H9 (cell line): ENCODE data around the gene SLC44A2. TPM values are rescaled to one million over a fixed set of nuclear protein-coding genes. Genes with fewer than 3 reads are reported as not detected.

ENCODE experiments used
- DNase-seq: peaks from one replicate; pipeline ENCODE4 v3.0.0-alpha.2; 2017
- H2AFZ ChIP-seq: one replicate; pipeline ENCODE4 v1.6.1; 2013; ENCODE audit warnings: mild to moderate bottlenecking, low read length, control low read depth, moderate library complexity
- H2AK5ac ChIP-seq: 2 replicates; pipeline ENCODE4 v1.6.1; 2013; ENCODE audit warnings: low read length, control low read depth, mixed read lengths; ENCODE audit not compliant: insufficient read length
- H2BK120ac ChIP-seq: one replicate; pipeline ENCODE4 v1.6.1; 2013; ENCODE audit warnings: low read depth, mild to moderate bottlenecking, low read length, control low read depth, inconsistent platforms; ENCODE audit not compliant: poor library complexity, severe bottlenecking
- H2BK12ac ChIP-seq: 2 replicates; pipeline ENCODE4 v1.6.1; 2013; ENCODE audit warnings: low read length, control low read depth, mixed read lengths, low read depth; ENCODE audit not compliant: insufficient read length
- H2BK15ac ChIP-seq: 2 replicates; pipeline ENCODE4 v1.6.1; 2013; ENCODE audit warnings: low read depth, low read length, control low read depth
- H2BK20ac ChIP-seq: one replicate; pipeline ENCODE4 v1.6.1; 2013; ENCODE audit warnings: low read depth, mild to moderate bottlenecking, low read length, control low read depth, inconsistent platforms; ENCODE audit not compliant: poor library complexity, severe bottlenecking
- H2BK5ac ChIP-seq: 2 replicates; pipeline ENCODE4 v1.6.1; 2013; ENCODE audit warnings: low read length, control low read depth, mixed read lengths; ENCODE audit not compliant: insufficient read length
- H3K14ac ChIP-seq: 2 replicates; pipeline ENCODE4 v1.6.1; 2013; ENCODE audit warnings: low read length, control low read depth; ENCODE audit not compliant: insufficient read depth
- H3K18ac ChIP-seq: 2 replicates; pipeline ENCODE4 v1.6.1; 2013; ENCODE audit warnings: low read depth, mild to moderate bottlenecking, mixed read lengths, low read length, control low read depth; ENCODE audit not compliant: insufficient read length
- H3K23ac ChIP-seq: 2 replicates; pipeline ENCODE4 v1.6.1; 2013; ENCODE audit warnings: low read length, control low read depth, mixed read lengths, low read depth; ENCODE audit not compliant: insufficient read length
- H3K23me2 ChIP-seq: 2 replicates; pipeline ENCODE4 v1.6.1; 2013; ENCODE audit warnings: low read depth, mild to moderate bottlenecking, mixed read lengths, low read length, control low read depth; ENCODE audit not compliant: insufficient read length, poor library complexity, severe bottlenecking
- H3K27ac ChIP-seq: 2 replicates; pipeline ENCODE4 v1.5.1; 2013; ENCODE audit warnings: low read length, control low read depth, mixed read lengths, low read depth; ENCODE audit not compliant: insufficient read length
- H3K27me3 ChIP-seq: 2 replicates; pipeline ENCODE4 v1.6.1; 2013; ENCODE audit warnings: low read length, control low read depth, inconsistent platforms; ENCODE audit not compliant: insufficient read depth
- H3K4ac ChIP-seq: 2 replicates; pipeline ENCODE4 v1.6.1; 2013; ENCODE audit warnings: low read depth, mild to moderate bottlenecking, control low read depth, inconsistent platforms, low read length, moderate library complexity
- H3K4me1 ChIP-seq: 2 replicates; pipeline ENCODE4 v1.6.1; 2013; ENCODE audit warnings: low read length, control low read depth, inconsistent platforms; ENCODE audit not compliant: insufficient read depth
- H3K4me2 ChIP-seq: 2 replicates; pipeline ENCODE4 v1.6.1; 2013; ENCODE audit warnings: low read length, control low read depth, mixed read lengths; ENCODE audit not compliant: insufficient read length, insufficient read depth
- H3K56ac ChIP-seq: 2 replicates; pipeline ENCODE4 v1.6.1; 2013; ENCODE audit warnings: low read depth, mild to moderate bottlenecking, mixed read lengths, low read length, control low read depth; ENCODE audit not compliant: insufficient read length
- H3K79me1 ChIP-seq: 2 replicates; pipeline ENCODE4 v1.6.1; 2013; ENCODE audit warnings: low read depth, mild to moderate bottlenecking, moderate library complexity, low read length, control low read depth, inconsistent platforms; ENCODE audit not compliant: insufficient read depth, poor library complexity, severe bottlenecking
- H3K79me2 ChIP-seq: 2 replicates; pipeline ENCODE4 v1.6.1; 2013; ENCODE audit warnings: low read length, control low read depth, inconsistent platforms; ENCODE audit not compliant: insufficient read depth
- H3K9ac ChIP-seq: 2 replicates; pipeline ENCODE4 v1.6.1; 2013; ENCODE audit warnings: low read length, control low read depth, mixed read lengths; ENCODE audit not compliant: insufficient read length; ENCODE audit errors: extremely low read depth
- H3K9me3 ChIP-seq: one replicate; pipeline ENCODE4 v1.6.1; 2013; ENCODE audit warnings: low read depth, low read length, inconsistent platforms; ENCODE audit not compliant: control insufficient read depth
- H3T11ph ChIP-seq: one replicate; pipeline ENCODE4 v1.6.1; 2013; ENCODE audit warnings: mild to moderate bottlenecking, low read length, control low read depth, inconsistent platforms
- H4K20me1 ChIP-seq: one replicate; pipeline ENCODE4 v1.6.1; 2013; ENCODE audit not compliant: control insufficient read depth, insufficient read length, insufficient read depth
- H4K5ac ChIP-seq: 2 replicates; pipeline ENCODE4 v1.6.1; 2013; ENCODE audit warnings: low read depth, mild to moderate bottlenecking, mixed read lengths, low read length, control low read depth; ENCODE audit not compliant: insufficient read length
- H4K8ac ChIP-seq: replicated peaks from 2 replicates; pipeline ENCODE4 v1.6.1; 2013; ENCODE audit warnings: low read length, control low read depth, mixed read lengths, low read depth; ENCODE audit not compliant: insufficient read length
- H4K91ac ChIP-seq: 2 replicates; pipeline ENCODE4 v1.6.1; 2013; ENCODE audit warnings: low read depth, mild to moderate bottlenecking, moderate library complexity, mixed read lengths, low read length, control low read depth; ENCODE audit not compliant: insufficient read length
- H3K27ac Mint-ChIP-seq, 3 experiments: 2 replicates in 2 of 3; 3 replicates in 1 of 3; pipeline ENCODE4 v1.8.0; 2020 to 2021; ENCODE audit warnings: mixed read lengths in 3 of 3, mild to moderate bottlenecking in 1 of 3, moderate library complexity in 1 of 3
- H3K27me3 Mint-ChIP-seq: 2 replicates; pipeline ENCODE4 v1.8.0; 2021; ENCODE audit warnings: low read depth, mild to moderate bottlenecking, moderate library complexity, mixed read lengths
- H3K36me3 Mint-ChIP-seq, 3 experiments: 2 replicates in 2 of 3; 3 replicates in 1 of 3; pipeline ENCODE4 v1.8.0; 2020 to 2021; ENCODE audit warnings: low read depth in 3 of 3, mixed read lengths in 3 of 3; ENCODE audit not compliant: insufficient read depth in 1 of 3
- H3K4me1 Mint-ChIP-seq, 2 experiments: 2 replicates each; pipeline ENCODE4 v1.8.0; 2020; ENCODE audit warnings: mixed read lengths in 2 of 2
- H3K4me3 Mint-ChIP-seq, 2 experiments: 2 replicates in 1 of 2; 3 replicates in 1 of 2; pipeline ENCODE4 v1.8.0; 2020 to 2021; ENCODE audit warnings: mild to moderate bottlenecking in 2 of 2, mixed read lengths in 2 of 2, moderate library complexity in 1 of 2
- H3K9me3 Mint-ChIP-seq, 2 experiments: 2 replicates in 1 of 2; 3 replicates in 1 of 2; pipeline ENCODE4 v1.8.0; 2020; ENCODE audit warnings: mild to moderate bottlenecking in 2 of 2, mixed read lengths in 2 of 2, moderate library complexity in 1 of 2
- WGBS: extraction: QIAGEN DNeasy Blood & Tissue Kit; methylation state at CpG from one replicate; pipeline ENCODE4 v1.1.7; 2013; ENCODE audit warnings: missing lambda C conversion rate, low lambda C conversion rate, mixed read lengths; ENCODE audit not compliant: insufficient read length; ENCODE audit errors: extremely low coverage; 5-methylcytosine and 5-hydroxymethylcytosine counted together
- total RNA-seq: library from RNA; stranded (reverse); gene quantifications from 2 replicates; pipeline ENCODE4 v1.2.1, GENCODE V29; 2021
- TF ChIP-seq, protein P1 (sequence below): fragments of 200-600 bp; sonication (generic); conservative IDR thresholded peaks from 3 replicates; pipeline ENCODE4 v1.8.0; 2021; ENCODE audit warnings: antibody characterized with exemption, mild to moderate bottlenecking

The SLC44A2 gene
- total RNA-seq, 1 experiment from 2014 or later, result 121 TPM

DNA sequence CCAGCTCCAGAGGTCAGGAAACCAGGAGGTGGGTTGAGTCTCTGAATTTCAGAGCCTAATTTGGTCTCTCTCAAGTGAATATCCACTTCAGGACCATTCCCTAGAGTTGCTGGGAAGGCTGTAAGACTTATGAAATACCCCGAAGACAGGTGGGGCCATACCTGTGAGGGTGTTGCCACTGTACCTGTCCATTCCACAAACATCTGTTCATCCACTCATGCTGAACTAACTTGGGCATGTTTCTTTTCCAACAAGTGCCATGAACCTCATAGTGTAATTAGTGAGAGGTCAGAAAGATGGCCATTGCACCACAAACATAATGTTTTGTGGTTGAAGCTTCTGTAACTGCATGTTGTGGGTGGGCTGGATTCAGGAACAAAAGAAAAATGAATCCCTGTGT is 36.6 kb downstream of the SLC44A2 start:
- Histone ChIP-seq H2AFZ (no peak overlapping the region), H4K8ac (no peak overlapping the region), H4K20me1 (no peaks in the 10 kb centered on the region), H3K27me3 (no peaks in the 10 kb centered on the region), H2BK15ac (no peak overlapping the region), H3K79me2 (peaks cover 88% of the 10 kb centered on the region), H3K79me1 (no peaks in the 10 kb centered on the region), H4K91ac (no peak overlapping the region), H3K4me1 (no peaks in the 10 kb centered on the region; the same call in 1 of the 2 replicates), H4K5ac (no peak overlapping the region), H2BK12ac (no peak overlapping the region), H2BK20ac (no peak overlapping the region), H3K23me2 (no peaks in the 10 kb centered on the region), H3T11ph (no peak overlapping the region), H3K18ac (no peak overlapping the region), H2BK120ac (no peak overlapping the region), H3K23ac (no peak overlapping the region), H3K14ac (no peak overlapping the region), H3K9me3 (no peaks in the 10 kb centered on the region), H3K9ac (no peak overlapping the region), H3K27ac (no peak overlapping the region), H3K4ac (no peak overlapping the region), H2BK5ac (no peak overlapping the region), H3K4me2 (no peak overlapping the region), H2AK5ac (no peak overlapping the region), H3K56ac (no peak overlapping the region)
- H3K36me3 Mint-ChIP-seq, result peaks cover 33 to 66% (median 56%) of the 10 kb centered on the region in 3 experiments; a peak in 6 of 7 replicates
- no peaks in the 10 kb centered on the region for H3K9me3 Mint-ChIP-seq
- no peak overlapping the region for H3K27ac Mint-ChIP-seq
- no peak for DNase-seq
- WGBS, result no CpG with 5 or more reads among the region's 1 CpG
- TF ChIP-seq, protein P1, sequence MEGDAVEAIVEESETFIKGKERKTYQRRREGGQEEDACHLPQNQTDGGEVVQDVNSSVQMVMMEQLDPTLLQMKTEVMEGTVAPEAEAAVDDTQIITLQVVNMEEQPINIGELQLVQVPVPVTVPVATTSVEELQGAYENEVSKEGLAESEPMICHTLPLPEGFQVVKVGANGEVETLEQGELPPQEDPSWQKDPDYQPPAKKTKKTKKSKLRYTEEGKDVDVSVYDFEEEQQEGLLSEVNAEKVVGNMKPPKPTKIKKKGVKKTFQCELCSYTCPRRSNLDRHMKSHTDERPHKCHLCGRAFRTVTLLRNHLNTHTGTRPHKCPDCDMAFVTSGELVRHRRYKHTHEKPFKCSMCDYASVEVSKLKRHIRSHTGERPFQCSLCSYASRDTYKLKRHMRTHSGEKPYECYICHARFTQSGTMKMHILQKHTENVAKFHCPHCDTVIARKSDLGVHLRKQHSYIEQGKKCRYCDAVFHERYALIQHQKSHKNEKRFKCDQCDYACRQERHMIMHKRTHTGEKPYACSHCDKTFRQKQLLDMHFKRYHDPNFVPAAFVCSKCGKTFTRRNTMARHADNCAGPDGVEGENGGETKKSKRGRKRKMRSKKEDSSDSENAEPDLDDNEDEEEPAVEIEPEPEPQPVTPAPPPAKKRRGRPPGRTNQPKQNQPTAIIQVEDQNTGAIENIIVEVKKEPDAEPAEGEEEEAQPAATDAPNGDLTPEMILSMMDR, result no peak
- peak overlapping the region in 1 of 2 experiments; percentile 58; a peak in 2 of 5 replicates for H3K4me3 Mint-ChIP-seq
- H3K27me3 Mint-ChIP-seq, result no peaks in the 10 kb centered on the region
- H3K4me1 Mint-ChIP-seq, result peaks cover 33 to 43% of the 10 kb centered on the region in 2 experiments
